Activated CD4-positive, alpha-beta T cell treated with anti-CD3 and anti-CD28 coated beads, Interleukin-2, amount 50 U/mL, for 4 hours (primary cell): Measurements from ENCODE around the gene NRSN2.
"Not testable (repeated sequence)": the region's sequence is repeated elsewhere in the genome, so short reads cannot be mapped to it uniquely, and the experiment has no call there.

Experiments
- DNase-seq, 2 experiments: peaks; one replicate each; pipeline ENCODE4 v3.0.0-alpha.2; 2020

The NRSN2 gene

DNA sequence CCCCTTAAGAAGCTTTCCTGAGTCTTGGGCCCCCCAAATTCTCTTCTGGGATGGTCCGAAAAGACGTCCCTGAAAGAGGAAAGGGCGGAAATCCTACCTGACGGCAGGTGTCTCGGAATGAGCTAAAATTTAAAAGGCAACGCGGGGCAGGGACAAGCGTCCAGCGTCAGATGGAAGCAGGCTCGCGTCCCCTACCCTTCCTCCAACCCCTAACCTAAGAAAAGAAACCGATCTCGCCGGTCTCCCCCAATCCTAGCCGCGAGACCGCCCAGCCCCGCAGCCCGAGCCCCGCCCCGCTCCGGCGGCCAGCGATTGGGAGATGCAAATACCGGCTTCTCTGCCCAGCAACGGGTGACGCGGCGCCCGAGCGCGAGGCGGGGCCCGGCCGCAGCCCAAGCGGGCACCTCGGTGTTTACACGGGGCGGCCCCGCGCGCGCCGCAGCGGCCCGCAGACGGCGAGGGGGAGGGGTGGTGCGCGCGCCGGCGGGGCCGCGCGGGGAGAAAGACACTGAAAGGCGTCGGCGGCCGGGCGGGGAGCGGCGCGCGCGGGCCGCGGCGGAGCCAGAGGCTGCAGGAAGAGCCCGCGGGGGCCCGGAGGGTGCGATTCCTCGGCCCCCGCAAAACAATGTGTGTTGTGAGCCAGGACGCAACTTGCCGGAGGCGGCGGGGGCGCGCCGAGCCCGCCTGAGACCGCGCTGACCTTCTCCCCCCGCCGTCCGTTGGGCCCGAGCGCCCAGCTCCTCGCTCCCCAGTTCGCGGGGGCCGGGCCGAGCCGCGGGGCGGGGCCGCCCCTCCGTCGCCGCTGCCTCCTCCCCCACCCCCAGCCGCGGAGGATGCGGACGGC is 21.6 kb upstream of the NRSN2 start, which contains the start of gene SOX12:
SOX12 (plus strand) TSS at position 508 of the 844 bp plus-strand sequence. CDS start 373 bp downstream, outside the sequence.
- DNase-seq, result peak; percentile 96

GRCh38 chr20:325889-326644 is 20.8 kb upstream of the NRSN2 start:
- peak; percentile 33 to 38 for DNase-seq

GRCh38 chr20:326645-327185 is 20.2 kb upstream of the NRSN2 start:
- peak in 1 of 2 experiments; percentile 11 for DNase-seq

DNA sequence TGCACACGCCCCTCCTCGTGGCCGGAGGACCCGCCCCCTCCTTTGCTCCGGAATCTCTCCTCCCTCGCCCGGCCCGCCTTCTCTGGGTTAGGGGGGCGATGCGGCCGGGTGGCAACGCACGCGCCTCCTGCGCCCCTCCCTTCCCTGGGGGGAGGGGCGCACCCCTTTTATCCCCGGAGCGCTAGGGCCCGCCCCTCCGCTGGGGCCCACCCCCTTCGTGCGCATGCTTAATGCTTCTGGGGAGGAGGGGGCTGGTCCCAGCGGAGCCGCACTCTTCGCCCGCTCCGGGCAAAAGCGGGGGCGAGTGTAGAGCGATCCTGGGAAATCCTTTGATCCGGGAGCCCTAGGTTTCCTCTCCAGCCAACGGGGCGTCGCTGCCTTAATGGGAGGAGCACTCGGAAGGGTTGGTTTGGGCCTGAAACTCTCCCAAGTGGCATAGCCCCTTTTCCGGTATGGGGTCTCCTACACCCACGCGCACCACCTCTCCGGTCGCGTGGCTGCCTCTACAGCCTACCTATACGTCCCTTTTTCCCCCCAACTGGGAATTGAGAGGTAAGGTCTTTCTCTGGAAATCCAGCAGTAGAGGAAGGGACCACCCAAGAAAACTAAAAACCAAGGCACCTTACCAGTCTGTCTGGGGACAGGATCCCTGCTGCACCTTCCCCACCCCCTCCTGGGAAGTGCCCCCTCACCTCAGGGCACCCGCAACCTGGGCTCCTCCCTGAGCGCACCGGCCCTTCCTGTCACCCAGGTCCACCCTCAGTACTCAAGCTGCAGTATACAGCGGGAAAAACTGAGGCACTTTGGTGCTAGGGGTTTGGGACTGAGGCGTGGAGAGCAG is 19.5 kb upstream of the NRSN2 start:
- peak; percentile 58 to 63 for DNase-seq

- no peak for DNase-seq
Observed at GRCh38 chr20:328027-328974, 18.6 kb upstream of the NRSN2 start.

GRCh38 chr20:328975-329695 is 17.8 kb upstream of the NRSN2 start:
- no peak for DNase-seq

GRCh38 chr20:329851-330232 is 17.1 kb upstream of the NRSN2 start:
- DNase-seq, result no peak

GRCh38 chr20:330233-331149 is 16.4 kb upstream of the NRSN2 start:
- peak; percentile 48 to 57 for DNase-seq

- no peak for DNase-seq
Observed at GRCh38 chr20:334578-334977, 12.3 kb upstream of the NRSN2 start.

- not testable (repeated sequence) for DNase-seq
Observed at GRCh38 chr20:336040-336439, 10.9 kb upstream of the NRSN2 start.

DNA sequence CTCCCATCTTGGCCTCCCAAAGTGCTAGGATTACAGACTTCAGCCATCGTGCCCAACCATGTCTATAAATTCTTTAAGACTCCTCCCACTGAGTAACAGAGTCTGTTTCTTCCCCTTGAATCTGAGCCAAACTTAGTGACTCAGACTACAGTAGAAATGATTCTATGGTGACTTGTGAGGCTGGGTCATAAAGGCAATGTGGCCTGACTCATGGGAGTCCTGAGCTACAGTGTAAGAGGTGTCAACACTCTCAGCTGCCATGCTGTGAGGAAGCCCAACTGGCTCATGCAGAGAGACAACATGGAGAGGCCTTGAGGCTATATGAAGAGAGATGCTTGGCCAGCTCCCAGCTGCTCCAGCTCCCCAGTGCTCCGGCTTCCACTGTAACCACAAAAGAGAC is 5.2 kb upstream of the NRSN2 start:
- peak in 1 of 2 experiments; percentile 13 for DNase-seq

DNA sequence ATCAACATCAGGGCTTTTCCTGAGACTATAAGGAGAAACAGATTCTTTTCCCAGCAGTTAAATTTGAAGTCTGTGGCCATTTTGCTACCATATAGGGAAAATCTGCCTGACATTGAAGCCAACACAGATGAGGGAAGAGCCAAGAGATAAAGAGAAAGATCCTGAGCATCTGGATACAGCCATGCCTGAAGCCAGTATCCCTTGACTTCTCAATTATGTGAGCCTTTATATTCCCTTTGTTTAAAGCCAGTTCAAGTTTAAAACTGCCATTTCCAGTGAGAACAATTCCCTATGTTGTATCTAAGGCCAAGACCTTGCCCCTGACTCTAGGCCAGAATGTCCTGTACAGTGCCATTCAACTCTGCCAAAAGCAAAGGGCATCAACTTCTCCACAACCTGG is 3.8 kb upstream of the NRSN2 start:
- no peak for DNase-seq

DNA sequence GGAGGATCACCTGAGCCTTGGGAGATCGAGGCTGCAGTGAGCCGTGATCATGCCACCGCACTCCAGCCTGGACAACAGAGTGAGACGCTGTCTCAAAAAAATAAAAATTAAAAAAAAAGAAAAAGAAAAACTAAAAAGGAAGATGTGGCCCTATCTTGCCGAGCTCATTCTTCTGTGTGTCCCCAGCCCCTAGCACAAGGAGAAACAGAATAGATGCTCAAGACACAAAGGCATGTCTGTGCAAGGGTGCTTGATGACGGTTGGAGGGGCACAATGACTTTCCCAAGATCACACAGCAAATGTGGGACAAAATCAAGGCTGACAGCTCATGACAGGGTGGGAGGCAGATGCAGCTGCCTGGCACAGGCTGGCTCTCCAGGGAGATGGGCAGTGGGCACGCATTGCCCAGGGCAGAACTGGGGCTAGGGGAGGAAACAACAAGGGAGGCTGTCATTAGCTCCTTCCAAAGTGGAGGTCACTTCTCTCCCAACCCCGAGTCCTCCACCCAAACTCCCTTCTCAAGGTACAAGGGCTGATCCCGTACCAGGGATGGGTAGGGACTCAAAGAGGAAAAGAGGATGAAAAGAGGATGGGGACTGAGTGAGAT is 775 bp upstream of the NRSN2 start:
- DNase-seq, result no peak

DNA sequence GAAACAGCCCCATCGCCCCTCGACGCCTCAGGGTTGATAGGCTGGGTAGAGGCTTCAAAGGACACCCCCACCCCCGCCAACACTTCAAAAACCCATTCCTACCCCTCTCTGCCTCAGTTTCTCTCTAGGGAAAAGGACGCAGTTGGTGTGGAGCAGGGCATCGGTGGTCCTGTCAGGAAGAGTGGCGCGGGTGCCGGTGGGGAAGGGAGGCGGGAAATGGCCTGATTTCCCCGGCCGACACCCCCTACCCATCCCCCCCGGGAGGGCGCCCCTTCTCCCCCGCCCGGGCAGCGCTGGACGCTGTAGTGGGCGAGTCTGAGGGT is 367 bp downstream of the NRSN2 start:
- DNase-seq, result no peak

GRCh38 chr20:347640-348484 is 951 bp downstream of the NRSN2 start:
- DNase-seq, result peak; percentile 23 to 29

DNA sequence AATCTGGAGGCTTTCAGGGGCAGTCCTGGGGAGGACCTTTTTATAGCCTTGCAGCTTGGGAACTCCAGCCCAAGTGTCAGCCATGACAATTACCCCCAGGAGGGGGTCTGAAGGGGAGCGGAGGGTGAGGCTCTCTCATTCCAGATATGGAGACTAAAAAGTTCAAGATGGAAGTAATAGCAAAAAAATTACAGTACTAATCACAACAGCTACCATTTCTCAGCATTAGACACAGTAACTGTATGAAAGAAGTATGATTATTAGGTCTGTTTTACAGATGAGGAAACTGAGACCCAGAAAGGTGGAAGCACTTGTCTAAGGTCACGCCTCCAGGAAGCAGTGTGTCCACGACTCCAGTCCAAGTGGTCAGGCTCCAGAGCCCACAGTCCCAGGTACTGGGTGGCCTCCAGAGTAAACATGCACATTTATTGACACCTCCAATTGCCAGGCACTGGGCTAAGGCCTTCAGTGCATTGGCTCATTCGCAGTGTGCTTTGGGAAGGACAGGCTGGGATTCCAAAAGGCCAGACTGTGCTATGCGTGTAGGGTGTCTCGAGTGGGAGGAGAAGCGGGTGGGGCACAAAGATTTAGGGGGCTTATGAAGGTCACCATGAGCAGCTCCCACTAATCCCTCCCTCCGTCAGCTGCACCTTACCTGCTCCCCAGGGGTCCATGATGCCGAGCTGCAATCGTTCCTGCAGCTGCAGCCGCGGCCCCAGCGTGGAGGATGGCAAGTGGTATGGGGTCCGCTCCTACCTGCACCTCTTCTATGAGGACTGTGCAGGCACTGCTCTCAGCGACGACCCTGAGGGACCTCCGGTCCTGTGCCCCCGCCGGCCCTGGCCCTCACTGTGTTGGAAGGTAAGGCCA is 2.3 kb downstream of the NRSN2 start:
- DNase-seq, result no peak

DNA sequence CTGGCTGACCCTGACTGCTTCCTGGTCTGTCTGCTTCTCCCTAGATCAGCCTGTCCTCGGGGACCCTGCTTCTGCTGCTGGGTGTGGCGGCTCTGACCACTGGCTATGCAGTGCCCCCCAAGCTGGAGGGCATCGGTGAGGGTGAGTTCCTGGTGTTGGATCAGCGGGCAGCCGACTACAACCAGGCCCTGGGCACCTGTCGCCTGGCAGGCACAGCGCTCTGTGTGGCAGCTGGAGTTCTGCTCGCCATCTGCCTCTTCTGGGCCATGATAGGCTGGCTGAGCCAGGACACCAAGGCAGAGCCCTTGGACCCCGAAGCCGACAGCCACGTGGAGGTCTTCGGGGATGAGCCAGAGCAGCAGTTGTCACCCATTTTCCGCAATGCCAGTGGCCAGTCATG is 6.3 kb downstream of the NRSN2 start:
- no peak for DNase-seq
